Muscle layer of duodenum (tissue), 2 donors: ENCODE data around the gene CBL.
"Not testable (repeated sequence)": the region's sequence is repeated elsewhere in the genome, so short reads cannot be mapped to it uniquely, and the experiment has no call there.

Source experiments
- H3K27ac ChIP-seq: one replicate; pipeline ENCODE4 v1.7.0; 2013; ENCODE audit warnings: mild to moderate bottlenecking, low read length
- H3K27me3 ChIP-seq: one replicate; pipeline ENCODE4 v1.7.0; 2013; ENCODE audit warnings: low read depth, mild to moderate bottlenecking, control low read depth, low read length
- H3K36me3 ChIP-seq, 2 donors: one replicate each; pipeline ENCODE4 v1.7.0; 2013; ENCODE audit warnings: low read length in 2 of 2, control low read depth in 1 of 2, mild to moderate bottlenecking in 1 of 2; ENCODE audit not compliant: insufficient read depth in 2 of 2, control insufficient read depth in 1 of 2
- H3K4me1 ChIP-seq, 2 donors: one replicate each; pipeline ENCODE4 v1.7.0; 2013; ENCODE audit warnings: low read length in 2 of 2, mild to moderate bottlenecking in 2 of 2, control low read depth in 1 of 2, moderate library complexity in 1 of 2; ENCODE audit not compliant: insufficient read depth in 2 of 2, control insufficient read depth in 1 of 2
- H3K4me3 ChIP-seq, 2 donors: one replicate each; pipeline ENCODE4 v1.7.0; 2013; ENCODE audit warnings: low read length in 2 of 2, low read depth in 1 of 2, mild to moderate bottlenecking in 1 of 2
- H3K9me3 ChIP-seq, 2 donors: one replicate each; pipeline ENCODE4 v1.7.0; 2013; ENCODE audit warnings: low read length in 2 of 2, control low read depth in 1 of 2, mild to moderate bottlenecking in 1 of 2; ENCODE audit not compliant: control insufficient read depth in 1 of 2
- donor health status: healthy.

The CBL gene

DNA sequence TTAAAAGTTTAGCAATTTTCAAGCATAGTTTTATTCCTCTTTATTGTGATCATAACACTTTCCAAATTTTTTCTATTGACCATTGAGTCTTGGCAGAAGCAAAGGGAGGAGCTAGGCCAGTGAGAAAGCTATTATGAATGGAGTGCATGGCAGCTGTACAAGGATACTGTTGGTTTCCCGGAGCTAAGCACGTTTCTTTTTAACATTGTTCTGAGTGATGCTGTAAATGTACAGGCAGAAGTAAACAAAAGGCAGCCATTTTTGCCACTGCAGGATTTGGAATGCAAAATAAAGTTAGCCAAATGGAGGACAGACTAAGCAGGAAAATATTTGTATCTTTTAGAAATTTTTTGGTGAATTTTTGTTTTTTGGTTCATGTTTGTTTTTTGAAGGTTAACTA is 16.2 kb downstream of the CBL start:
- Histone ChIP-seq H3K4me1 (peaks cover 0 to 8% of the 10 kb centered on the region in 2 donors), H3K9me3 (no peaks in the 10 kb centered on the region), H3K36me3 (no peaks in the 10 kb centered on the region), H3K27ac (no peak overlapping the region), H3K4me3 (no peak overlapping the region), H3K27me3 (no peaks in the 10 kb centered on the region)

DNA sequence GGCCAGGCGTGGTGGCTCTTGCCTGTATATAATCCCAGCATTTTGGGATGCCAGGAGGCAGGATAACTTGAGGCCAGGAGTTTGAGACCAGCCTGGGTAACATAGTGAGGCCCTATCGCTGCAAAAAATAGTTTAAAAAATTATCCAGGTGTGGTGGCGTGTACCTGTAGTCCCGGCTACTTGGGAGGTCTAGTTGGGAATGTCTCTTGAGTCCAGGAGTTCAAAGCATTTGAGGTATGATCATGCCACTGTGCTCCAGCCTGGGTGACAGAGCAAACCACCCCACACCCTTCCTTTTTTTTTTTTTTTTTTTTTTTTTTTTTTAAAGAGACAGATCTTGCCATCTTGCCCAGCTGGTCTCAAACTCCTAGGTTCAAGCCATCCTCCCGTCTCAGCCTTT is 16.8 kb downstream of the CBL start:
- Histone ChIP-seq H3K4me1 (peaks cover 0 to 8% of the 10 kb centered on the region in 2 donors), H3K27me3 (no peaks in the 10 kb centered on the region), H3K4me3 (no peak overlapping the region), H3K27ac (no peak overlapping the region), H3K9me3 (no peaks in the 10 kb centered on the region), H3K36me3 (no peaks in the 10 kb centered on the region)

DNA sequence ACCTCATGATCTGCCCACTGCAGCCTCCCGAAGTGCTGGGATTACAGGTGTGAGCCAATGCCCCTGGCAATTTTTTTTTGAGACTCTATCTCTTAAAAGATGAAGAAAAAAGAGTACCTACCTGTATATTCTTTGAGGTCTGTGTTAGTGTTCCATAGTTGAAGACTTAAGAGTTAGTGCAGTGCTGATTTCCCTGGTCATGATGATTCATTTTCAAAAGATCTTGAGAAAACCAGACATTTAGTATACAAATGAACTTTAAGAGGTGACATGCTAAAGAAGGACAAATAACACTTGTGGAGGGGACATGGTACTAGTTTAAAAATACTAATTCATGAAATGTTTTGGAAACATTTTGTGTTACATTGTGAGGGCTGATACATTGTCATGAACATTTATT is 17.7 kb downstream of the CBL start:
- H3K4me1 ChIP-seq, result peaks cover 0 to 8% of the 10 kb centered on the region in 2 donors
- H3K27me3 ChIP-seq, result no peaks in the 10 kb centered on the region
- H3K27ac ChIP-seq, result no peak overlapping the region
- no peaks in the 10 kb centered on the region for H3K9me3 ChIP-seq
- H3K4me3 ChIP-seq, result no peak overlapping the region
- no peaks in the 10 kb centered on the region for H3K36me3 ChIP-seq

DNA sequence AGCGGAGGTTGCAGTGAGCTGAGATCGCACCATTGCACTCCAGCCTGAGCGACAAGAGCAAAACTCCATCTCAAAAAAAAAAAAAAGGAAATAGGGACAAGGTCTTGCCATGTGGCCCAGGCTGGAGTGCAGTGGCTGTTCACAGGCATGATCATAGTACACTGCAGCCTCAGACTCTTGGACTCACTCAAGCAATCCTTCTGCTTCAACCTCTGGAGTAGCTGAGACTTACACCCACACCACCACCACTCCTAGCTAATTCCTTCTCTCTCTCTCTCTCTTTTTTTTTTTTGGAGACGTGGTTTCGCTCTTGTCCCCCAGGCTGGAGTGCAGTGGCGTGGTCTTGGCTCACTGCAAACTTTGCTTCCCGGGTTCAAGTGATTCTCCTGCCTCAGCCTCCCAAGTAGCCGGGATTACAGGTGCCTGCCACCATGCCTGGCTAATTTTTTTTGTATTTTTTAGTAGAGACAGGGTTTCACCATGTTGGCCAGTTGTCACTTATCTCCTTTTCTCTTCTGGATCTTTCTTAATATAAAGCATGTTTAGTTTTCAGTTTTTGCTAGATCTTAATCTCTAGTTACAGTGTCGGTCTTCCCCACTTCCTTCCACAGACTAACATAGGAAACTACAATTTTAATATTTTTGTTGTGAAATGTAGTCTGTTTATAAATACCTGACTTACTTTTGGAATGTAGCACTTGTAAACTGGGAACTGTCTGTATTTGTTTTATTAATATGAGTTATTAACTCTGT is 22.6 kb downstream of the CBL start:
- H3K27ac ChIP-seq, H3K4me1 ChIP-seq, H3K9me3 ChIP-seq, H3K4me3 ChIP-seq, H3K27me3 ChIP-seq: not testable (repeated sequence)
- H3K36me3 ChIP-seq, result peaks cover 0 to 13% of the 10 kb centered on the region in 2 donors

DNA sequence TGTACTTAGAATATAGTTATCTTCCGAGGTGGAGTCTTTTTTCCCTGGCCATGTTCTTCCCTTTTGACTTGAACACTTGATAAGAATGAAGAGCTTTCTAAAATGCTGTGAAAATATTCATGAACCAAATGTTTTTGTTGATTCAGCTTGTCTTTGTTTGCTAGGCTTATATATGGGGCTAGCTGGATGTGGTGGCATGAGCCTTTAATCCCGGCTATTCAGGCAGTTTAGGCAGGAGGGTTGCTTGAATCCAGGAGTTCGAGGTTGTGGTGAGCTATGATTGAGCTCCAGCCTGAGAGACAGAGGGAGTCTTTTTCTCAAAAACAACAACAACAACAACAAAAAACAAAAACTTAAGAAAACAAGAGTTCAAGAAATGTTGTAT is 23.1 kb downstream of the CBL start:
- Histone ChIP-seq H3K9me3 (no peaks in the 10 kb centered on the region), H3K27ac (no peak overlapping the region), H3K4me3 (no peak overlapping the region), H3K36me3 (peaks cover 4 to 15% of the 10 kb centered on the region in 2 donors), H3K4me1 (no peaks in the 10 kb centered on the region), H3K27me3 (no peaks in the 10 kb centered on the region)

DNA sequence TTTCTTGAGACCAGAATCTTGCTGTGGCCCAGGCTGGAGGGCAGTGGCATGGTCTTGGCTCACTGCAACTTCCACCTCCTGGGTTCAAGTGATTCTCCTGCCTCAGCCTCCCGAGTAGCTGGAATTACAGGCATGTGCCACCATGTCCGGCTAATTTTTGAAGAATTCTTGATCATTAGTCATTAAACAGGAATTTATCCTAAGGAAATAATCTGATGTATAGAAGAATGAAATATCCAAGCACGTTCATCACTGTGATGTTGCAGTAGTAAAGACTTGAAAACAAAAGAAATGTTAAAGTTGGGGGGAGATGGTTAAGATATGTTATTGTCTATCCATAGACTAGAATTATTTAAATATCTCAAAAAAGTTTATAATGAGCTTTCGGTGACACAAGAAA is 23.6 kb downstream of the CBL start:
- H3K9me3 ChIP-seq, result no peaks in the 10 kb centered on the region
- no peak overlapping the region for H3K4me3 ChIP-seq
- H3K27ac ChIP-seq, result no peak overlapping the region
- peaks cover 4 to 15% of the 10 kb centered on the region in 2 donors for H3K36me3 ChIP-seq
- H3K27me3 ChIP-seq, result no peaks in the 10 kb centered on the region
- H3K4me1 ChIP-seq, result no peaks in the 10 kb centered on the region

DNA sequence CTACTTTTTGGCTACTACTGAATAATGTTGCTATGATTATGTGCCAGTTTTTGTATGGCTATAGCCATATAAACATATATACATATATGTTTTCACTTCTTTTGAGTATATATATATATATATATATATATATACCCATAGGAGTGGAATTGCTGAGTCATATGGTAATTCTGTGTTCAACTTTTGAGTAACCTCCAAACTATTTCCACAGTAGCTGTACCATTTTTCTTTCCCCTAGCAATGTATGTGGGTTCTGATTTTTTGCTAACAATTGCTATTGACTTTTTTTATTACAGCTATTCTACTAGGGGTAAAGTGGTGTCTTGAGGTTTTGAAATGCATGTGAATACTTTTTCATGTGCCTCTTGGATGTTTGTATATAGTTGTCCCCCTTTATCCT is 30.4 kb downstream of the CBL start:
- Histone ChIP-seq H3K27ac (no peak overlapping the region), H3K4me3 (no peak overlapping the region), H3K36me3 (peaks cover 4 to 15% of the 10 kb centered on the region in 2 donors), H3K9me3 (no peaks in the 10 kb centered on the region), H3K4me1 (no peaks in the 10 kb centered on the region), H3K27me3 (no peaks in the 10 kb centered on the region)

DNA sequence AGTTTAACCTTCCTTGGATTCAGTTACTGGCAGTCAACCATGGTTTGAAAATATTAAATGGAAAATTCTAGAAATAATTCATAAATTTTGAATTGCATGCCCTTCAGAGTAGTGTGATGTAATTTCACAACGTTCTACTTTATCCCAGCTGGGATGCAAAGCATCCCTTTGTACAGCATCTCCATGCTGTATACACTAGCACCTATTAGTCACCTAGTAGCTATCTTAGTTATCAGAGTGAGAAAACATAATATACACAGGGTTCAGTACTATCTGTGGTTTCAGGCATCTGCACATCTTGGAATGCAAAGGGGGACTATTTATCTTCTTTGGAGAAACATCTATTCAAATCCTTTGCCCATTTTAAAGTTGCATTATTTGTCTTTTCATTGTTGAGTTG is 30.8 kb downstream of the CBL start:
- Histone ChIP-seq H3K4me1 (no peaks in the 10 kb centered on the region), H3K9me3 (no peaks in the 10 kb centered on the region), H3K36me3 (peaks cover 4 to 15% of the 10 kb centered on the region in 2 donors), H3K27ac (no peak overlapping the region), H3K4me3 (no peak overlapping the region), H3K27me3 (no peaks in the 10 kb centered on the region)

DNA sequence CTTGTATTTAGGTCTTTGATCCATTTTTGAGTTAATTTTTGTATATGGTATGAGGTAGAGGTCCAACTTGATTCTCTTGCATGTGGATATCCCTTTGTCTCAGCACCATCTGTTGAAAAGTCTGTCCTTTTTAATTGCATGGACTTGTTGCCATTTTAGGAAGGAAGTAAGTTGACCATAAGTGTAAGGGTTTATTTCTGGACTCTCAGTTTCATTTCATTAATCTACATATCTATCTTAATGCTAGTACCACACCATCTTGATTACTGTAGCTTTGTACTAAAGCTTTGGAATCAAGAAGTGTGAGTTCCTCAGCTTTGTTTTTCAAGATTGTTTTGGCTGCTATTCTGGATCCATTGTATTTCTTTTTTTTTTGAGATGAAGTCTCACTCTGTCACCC is 31.4 kb downstream of the CBL start:
- no peaks in the 10 kb centered on the region for H3K4me1 ChIP-seq
- no peaks in the 10 kb centered on the region for H3K27me3 ChIP-seq
- no peak overlapping the region for H3K4me3 ChIP-seq
- no peak overlapping the region for H3K27ac ChIP-seq
- H3K36me3 ChIP-seq, result peaks cover 4 to 10% of the 10 kb centered on the region in 2 donors
- no peaks in the 10 kb centered on the region for H3K9me3 ChIP-seq

DNA sequence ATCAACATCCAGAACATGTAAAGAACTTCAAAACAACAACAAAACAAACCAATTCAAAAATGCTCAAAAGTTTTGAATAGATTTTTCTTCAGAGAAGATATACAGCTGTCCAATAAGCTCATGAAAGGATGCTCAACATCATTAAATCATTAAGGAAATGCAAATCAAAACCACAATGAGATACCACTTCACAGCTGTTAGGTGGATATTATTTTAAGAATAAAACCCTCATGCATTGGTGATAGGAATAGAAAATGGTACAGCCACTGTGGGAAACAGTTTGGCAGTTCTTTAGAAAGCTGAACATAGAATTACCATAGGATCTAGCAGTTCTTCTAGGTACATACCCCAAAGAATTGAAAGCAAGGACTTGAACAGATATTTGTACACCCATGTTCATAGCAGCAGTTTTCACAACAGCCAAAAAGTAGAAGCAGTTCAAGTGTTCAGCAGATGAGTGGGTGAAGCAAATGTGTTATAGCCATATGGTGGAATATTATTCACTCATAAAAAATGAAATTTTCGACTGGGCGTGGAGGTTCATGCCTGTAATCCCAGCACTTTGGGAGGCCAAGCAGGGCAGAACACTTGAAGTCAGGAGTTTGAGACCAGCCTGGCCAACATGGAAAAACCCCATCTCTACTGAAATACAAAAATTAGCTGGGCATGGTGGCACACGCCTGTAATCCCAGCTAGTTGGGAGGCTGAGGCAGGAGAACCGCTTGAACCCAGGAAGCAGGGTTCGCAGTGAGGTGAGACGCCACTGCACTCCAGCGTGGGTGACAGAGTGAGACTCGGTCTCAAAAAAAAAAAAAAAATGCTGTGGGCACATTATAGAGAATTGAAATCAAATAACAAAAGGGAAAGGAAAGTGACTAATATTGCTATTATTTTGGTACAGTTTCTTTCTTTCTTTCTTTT is 42.9 kb downstream of the CBL start:
- no peak overlapping the region for H3K27ac ChIP-seq
- H3K9me3 ChIP-seq, result no peaks in the 10 kb centered on the region
- no peaks in the 10 kb centered on the region for H3K4me1 ChIP-seq
- H3K36me3 ChIP-seq, result no peaks in the 10 kb centered on the region
- H3K4me3 ChIP-seq, result no peak overlapping the region
- H3K27me3 ChIP-seq, result no peaks in the 10 kb centered on the region

DNA sequence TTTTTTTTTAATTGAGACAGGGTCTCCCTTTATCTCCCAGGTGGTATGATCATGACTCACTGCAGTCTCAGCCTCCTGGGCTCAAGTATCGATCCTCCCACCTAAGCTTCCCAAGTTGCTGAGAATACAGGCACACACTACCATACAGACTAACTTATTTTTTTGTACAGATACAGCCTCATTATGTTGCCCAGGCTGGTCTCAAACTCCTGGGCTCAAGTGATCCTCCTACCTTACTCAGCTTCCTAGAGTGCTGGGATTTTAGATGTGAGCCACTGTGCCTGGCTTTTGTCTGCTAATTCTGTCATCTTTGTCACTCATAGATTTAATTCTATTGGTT is 43.5 kb downstream of the CBL start:
- Histone ChIP-seq H3K9me3 (no peaks in the 10 kb centered on the region), H3K4me3 (no peak overlapping the region)

More for the DNA sequence above, 43.5 kb downstream of the CBL start:
- Histone ChIP-seq H3K27me3 (no peaks in the 10 kb centered on the region), H3K27ac (no peak overlapping the region), H3K36me3 (no peaks in the 10 kb centered on the region), H3K4me1 (no peaks in the 10 kb centered on the region)
